Ovary (tissue), 3 donors: ENCODE measurements around the gene DMRTB1.

Experiments
- EP300 ChIP-seq: sonication (generic); formaldehyde crosslinking; IDR thresholded peaks from one replicate; pipeline ENCODE4 v1.6.1; 2017; ENCODE audit warnings: antibody characterized with exemption
- POLR2A ChIP-seq: fragments of 450-650 bp; IDR thresholded peaks from one replicate; pipeline ENCODE4 v1.6.1; 2017; ENCODE audit warnings: antibody characterized with exemption, mild to moderate bottlenecking, moderate library complexity
- TF ChIP-seq, protein P1 (sequence below), 3 donors: fragments of 450-650 bp in 2 of 3; fragments of 200-600 bp in 1 of 3; IDR thresholded peaks; one replicate each; pipeline versions ENCODE4 v1.5.1 to v1.8.0; 2016 to 2022; ENCODE audit warnings: antibody characterized with exemption in 3 of 3, mild to moderate bottlenecking in 1 of 3
- donor health status: DM: no; HTN: no; CAD: no.

DNA sequence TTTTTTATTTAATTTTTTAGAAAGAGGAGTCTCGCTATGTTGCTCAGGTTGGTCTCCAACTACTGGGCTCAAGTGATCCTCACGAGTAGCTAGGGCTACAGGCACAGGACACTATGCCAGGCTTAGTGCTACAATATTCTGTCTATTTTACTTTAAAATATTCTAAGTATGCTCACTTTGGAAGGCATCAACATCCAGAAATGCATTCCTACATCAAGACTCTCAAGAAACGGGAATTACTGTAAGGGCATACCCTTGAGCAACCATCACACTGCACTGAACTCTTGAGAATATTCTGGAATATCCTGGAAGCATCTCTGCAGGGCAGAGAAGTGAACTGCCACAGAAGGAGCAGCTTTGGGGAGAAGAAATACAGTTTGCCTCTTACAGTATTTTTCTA, 565 bp upstream of the DMRTB1 start:
- TF ChIP-seq, protein P1, sequence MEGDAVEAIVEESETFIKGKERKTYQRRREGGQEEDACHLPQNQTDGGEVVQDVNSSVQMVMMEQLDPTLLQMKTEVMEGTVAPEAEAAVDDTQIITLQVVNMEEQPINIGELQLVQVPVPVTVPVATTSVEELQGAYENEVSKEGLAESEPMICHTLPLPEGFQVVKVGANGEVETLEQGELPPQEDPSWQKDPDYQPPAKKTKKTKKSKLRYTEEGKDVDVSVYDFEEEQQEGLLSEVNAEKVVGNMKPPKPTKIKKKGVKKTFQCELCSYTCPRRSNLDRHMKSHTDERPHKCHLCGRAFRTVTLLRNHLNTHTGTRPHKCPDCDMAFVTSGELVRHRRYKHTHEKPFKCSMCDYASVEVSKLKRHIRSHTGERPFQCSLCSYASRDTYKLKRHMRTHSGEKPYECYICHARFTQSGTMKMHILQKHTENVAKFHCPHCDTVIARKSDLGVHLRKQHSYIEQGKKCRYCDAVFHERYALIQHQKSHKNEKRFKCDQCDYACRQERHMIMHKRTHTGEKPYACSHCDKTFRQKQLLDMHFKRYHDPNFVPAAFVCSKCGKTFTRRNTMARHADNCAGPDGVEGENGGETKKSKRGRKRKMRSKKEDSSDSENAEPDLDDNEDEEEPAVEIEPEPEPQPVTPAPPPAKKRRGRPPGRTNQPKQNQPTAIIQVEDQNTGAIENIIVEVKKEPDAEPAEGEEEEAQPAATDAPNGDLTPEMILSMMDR (IDR thresholded peaks at IDR 0.05): no peak
- TF ChIP-seq POLR2A (no peak), EP300 (no peak)
